Immature natural killer cell (primary cell): ENCODE data around the gene MFSD6L. TPM values are rescaled to one million over a fixed set of nuclear protein-coding genes. Genes with fewer than 3 reads are reported as not detected.
"Not testable (repeated sequence)": the region's sequence is repeated elsewhere in the genome, so short reads cannot be mapped to it uniquely, and the experiment has no call there.

Experiments
- DNase-seq, 3 donors: peaks; one replicate each; pipeline ENCODE4 v3.0.0; 2022; ENCODE audit warnings: mixed read lengths in 1 of 3
- H3K27ac Mint-ChIP-seq, 6 donors: one replicate each; pipeline ENCODE4 v1.8.0; 2020; ENCODE audit warnings: mixed read lengths in 6 of 6, mild to moderate bottlenecking in 5 of 6, inconsistent platforms in 4 of 6, moderate library complexity in 3 of 6
- H3K27me3 Mint-ChIP-seq, 3 donors: one replicate each; pipeline ENCODE4 v1.8.0; 2020 to 2021; ENCODE audit warnings: low read depth in 3 of 3, mild to moderate bottlenecking in 3 of 3, mixed read lengths in 3 of 3, moderate library complexity in 3 of 3, inconsistent platforms in 1 of 3
- H3K36me3 Mint-ChIP-seq, 3 donors: one replicate each; pipeline ENCODE4 v1.8.0; 2020; ENCODE audit warnings: mixed read lengths in 3 of 3, inconsistent platforms in 2 of 3, mild to moderate bottlenecking in 2 of 3
- H3K4me1 Mint-ChIP-seq, 2 donors: one replicate each; pipeline ENCODE4 v1.8.0; 2020; ENCODE audit warnings: inconsistent platforms in 2 of 2, mild to moderate bottlenecking in 2 of 2, mixed read lengths in 2 of 2, moderate library complexity in 1 of 2
- H3K4me3 Mint-ChIP-seq, 5 donors: one replicate each; pipeline ENCODE4 v1.8.0; 2020; ENCODE audit warnings: mild to moderate bottlenecking in 5 of 5, mixed read lengths in 5 of 5, inconsistent platforms in 3 of 5, moderate library complexity in 3 of 5
- H3K9me3 Mint-ChIP-seq, 6 donors: one replicate each; pipeline ENCODE4 v1.8.0; 2020; ENCODE audit warnings: mild to moderate bottlenecking in 6 of 6, mixed read lengths in 6 of 6, inconsistent platforms in 4 of 6, moderate library complexity in 3 of 6
- polyA plus RNA-seq, 3 donors: library from polyadenylated mRNA; unstranded; fragments of 300-500 nt; fragmentation: Illumina TruSeq; gene quantifications; one replicate each; pipeline ENCODE4 v1.2.3, GENCODE V29; 2021

Gene MFSD6L
- polyA plus RNA-seq, 3 donors from 2014 or later: not detected

DNA sequence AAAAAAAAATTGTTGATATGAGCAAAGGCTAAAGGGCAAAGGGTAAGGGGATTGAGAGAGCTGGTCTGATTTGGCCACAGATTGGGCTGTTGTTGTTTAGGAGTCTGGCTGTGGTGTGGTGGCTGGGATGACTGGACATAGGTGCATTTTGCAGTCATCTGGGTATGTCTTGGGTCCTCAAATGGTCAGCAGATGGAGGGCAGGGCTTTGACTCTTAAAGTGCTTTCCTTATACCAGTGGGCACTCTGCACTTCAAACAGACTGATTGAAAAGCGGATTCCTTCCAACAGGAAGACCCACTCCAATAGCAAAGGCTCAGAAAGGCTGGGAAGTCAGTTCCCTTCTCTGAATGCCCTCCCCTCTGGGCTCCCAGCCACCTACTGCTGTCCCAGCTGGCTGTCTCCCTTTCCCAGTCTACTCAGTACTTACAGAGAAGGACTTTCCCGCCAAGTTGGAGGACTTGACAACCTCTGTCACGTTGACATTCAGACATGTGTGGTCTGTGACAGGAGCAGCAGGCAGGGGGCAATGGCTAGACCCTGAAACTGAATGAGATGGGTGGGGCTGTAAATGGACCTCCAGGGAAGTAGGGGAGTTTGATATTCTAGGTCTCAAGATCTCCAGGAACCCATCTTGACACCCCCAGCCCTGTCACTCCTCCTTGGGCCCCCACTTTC is 19.6 kb upstream of the MFSD6L start:
- H3K4me1 Mint-ChIP-seq: no peaks in the 10 kb centered on the region

DNA sequence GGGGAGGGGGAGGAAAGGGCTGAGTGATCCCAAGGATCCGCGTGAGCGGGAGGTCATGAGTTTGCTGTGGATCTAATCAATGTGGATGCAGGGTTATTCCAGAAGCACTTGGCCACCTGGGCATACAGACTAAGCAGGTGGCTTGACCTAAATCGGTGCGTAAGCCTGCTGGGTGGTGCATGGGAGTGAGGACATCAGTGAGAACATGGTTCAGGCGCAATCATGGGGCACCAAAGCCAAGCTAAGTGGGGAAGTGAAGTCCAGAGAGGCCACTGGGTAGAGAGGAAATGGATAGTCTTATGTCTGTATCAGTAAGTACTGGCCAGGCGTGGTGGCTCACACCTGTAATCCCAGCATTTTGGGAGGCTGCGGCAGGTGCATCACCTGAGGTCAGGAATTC is 18.9 kb upstream of the MFSD6L start:
- peaks cover 0 to 13% (median 8%) of the 10 kb centered on the region in 3 donors for H3K36me3 Mint-ChIP-seq
- H3K4me1 Mint-ChIP-seq: no peaks in the 10 kb centered on the region
- no peaks in the 10 kb centered on the region for H3K9me3 Mint-ChIP-seq
- peaks cover 2 to 3% (median 2%) of the 10 kb centered on the region in 3 donors for H3K27me3 Mint-ChIP-seq
- no peak for DNase-seq
- H3K4me3 Mint-ChIP-seq: no peak overlapping the region
- H3K27ac Mint-ChIP-seq: no peak overlapping the region

More for the DNA sequence above, 19.6 kb upstream of the MFSD6L start:
- Mint-ChIP-seq H3K27me3 (peaks cover under 1 to 3% (median 2%) of the 10 kb centered on the region in 3 donors), H3K27ac (no peak overlapping the region), H3K4me3 (no peak overlapping the region), H3K9me3 (no peaks in the 10 kb centered on the region), H3K36me3 (peaks cover 0 to 15% (median 10%) of the 10 kb centered on the region in 3 donors)
- no peak for DNase-seq

- Mint-ChIP-seq H3K27me3 (peaks cover 0 to 5% (median 2%) of the 10 kb centered on the region in 3 donors), H3K9me3 (peaks cover 0 to 15% (median 4%) of the 10 kb centered on the region in 6 donors), H3K4me1 (no peaks in the 10 kb centered on the region), H3K27ac (peak overlapping the region in 2 of 6 donors; percentile 55 to 61), H3K36me3 (peaks cover 14 to 34% (median 22%) of the 10 kb centered on the region in 3 donors), H3K4me3 (no peak overlapping the region)
- peak in 1 of 3 donors; percentile 7 for DNase-seq
Measured at GRCh38 chr17:8806926-8807550, 7.9 kb upstream of the MFSD6L start.

GRCh38 chr17:8806253-8806925 is 7.2 kb upstream of the MFSD6L start:
- Mint-ChIP-seq H3K4me1 (no peaks in the 10 kb centered on the region), H3K27ac (peak overlapping the region in 2 of 6 donors; percentile 55 to 61), H3K36me3 (peaks cover 8 to 27% (median 17%) of the 10 kb centered on the region in 3 donors), H3K4me3 (no peak overlapping the region), H3K27me3 (peaks cover 0 to 4% (median 2%) of the 10 kb centered on the region in 3 donors), H3K9me3 (peaks cover 0 to 8% (median 2%) of the 10 kb centered on the region in 6 donors)
- DNase-seq: no peak

GRCh38 chr17:8805396-8805795 is 6.2 kb upstream of the MFSD6L start:
- H3K4me3 Mint-ChIP-seq, H3K9me3 Mint-ChIP-seq, H3K27ac Mint-ChIP-seq, H3K4me1 Mint-ChIP-seq, DNase-seq, H3K27me3 Mint-ChIP-seq: not testable (repeated sequence)
- peaks cover 6 to 25% (median 14%) of the 10 kb centered on the region in 3 donors for H3K36me3 Mint-ChIP-seq

GRCh38 chr17:8803531-8804420 is 4.6 kb upstream of the MFSD6L start:
- peaks cover 0 to 4% (median 0%) of the 10 kb centered on the region in 3 donors for H3K27me3 Mint-ChIP-seq
- no peaks in the 10 kb centered on the region for H3K4me1 Mint-ChIP-seq
- DNase-seq: no peak
- no peak overlapping the region for H3K27ac Mint-ChIP-seq
- H3K4me3 Mint-ChIP-seq: no peak overlapping the region
- peaks cover 0 to 2% (median 0%) of the 10 kb centered on the region in 6 donors for H3K9me3 Mint-ChIP-seq
- peaks cover 0 to 19% (median 4%) of the 10 kb centered on the region in 3 donors for H3K36me3 Mint-ChIP-seq

DNA sequence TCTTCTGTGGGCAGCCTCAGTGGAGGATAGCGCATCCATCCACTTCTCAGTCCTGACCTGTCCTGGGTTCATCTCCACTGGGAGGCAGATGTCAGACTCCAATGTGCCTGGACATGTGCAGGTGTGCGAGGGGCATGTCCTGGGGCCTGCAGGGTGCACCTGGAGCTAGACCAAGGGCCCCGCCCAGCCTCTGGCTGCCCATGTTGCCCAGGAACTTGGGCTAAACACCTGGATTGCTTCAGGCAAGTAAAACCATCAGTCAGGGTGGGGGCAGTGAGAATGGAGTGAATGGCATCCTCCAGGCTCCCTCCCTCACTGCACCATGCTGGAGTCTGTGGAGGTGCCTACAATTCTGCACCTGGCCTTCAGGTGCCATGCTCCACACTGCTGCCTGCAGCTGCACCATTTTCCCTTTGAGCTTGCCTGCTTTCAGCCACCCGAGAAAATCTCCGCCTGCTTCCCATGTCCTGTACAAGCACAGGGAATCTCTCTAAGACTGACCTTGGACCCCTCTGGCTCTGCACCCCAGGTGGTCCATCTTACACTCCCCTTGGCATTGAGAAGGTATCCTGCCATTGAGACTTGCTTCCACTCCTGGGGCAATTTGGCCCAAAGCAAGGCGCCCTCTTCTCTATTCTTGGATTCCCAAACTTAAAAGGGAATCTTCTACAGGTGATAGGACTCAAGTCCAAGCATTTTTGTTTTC is 2.1 kb upstream of the MFSD6L start:
- no peaks in the 10 kb centered on the region for H3K9me3 Mint-ChIP-seq
- no peak overlapping the region for H3K27ac Mint-ChIP-seq
- no peak for DNase-seq
- peaks cover 0 to 3% (median 0%) of the 10 kb centered on the region in 3 donors for H3K27me3 Mint-ChIP-seq
- no peak overlapping the region for H3K4me3 Mint-ChIP-seq
- H3K36me3 Mint-ChIP-seq: peaks cover 0 to 5% (median 0%) of the 10 kb centered on the region in 3 donors
- H3K4me1 Mint-ChIP-seq: no peaks in the 10 kb centered on the region

- peaks cover 0 to 3% (median 0%) of the 10 kb centered on the region in 3 donors for H3K27me3 Mint-ChIP-seq
- no peak overlapping the region for H3K4me3 Mint-ChIP-seq
Measured at GRCh38 chr17:8800656-8801055, 1.5 kb upstream of the MFSD6L start.

GRCh38 chr17:8799570-8800212 is 526 bp upstream of the MFSD6L start:
- H3K4me3 Mint-ChIP-seq: no peak overlapping the region
- no peak overlapping the region for H3K27ac Mint-ChIP-seq
- H3K36me3 Mint-ChIP-seq: peaks cover 0 to 5% (median 0%) of the 10 kb centered on the region in 3 donors
- H3K4me1 Mint-ChIP-seq: no peaks in the 10 kb centered on the region
- no peaks in the 10 kb centered on the region for H3K9me3 Mint-ChIP-seq
- H3K27me3 Mint-ChIP-seq: peaks cover 0 to 5% (median 0%) of the 10 kb centered on the region in 3 donors
- no peak for DNase-seq

More at GRCh38 chr17:8800656-8801055, 1.5 kb upstream of the MFSD6L start:
- H3K36me3 Mint-ChIP-seq: peaks cover 0 to 5% (median 0%) of the 10 kb centered on the region in 3 donors
- H3K9me3 Mint-ChIP-seq: no peaks in the 10 kb centered on the region
- no peak for DNase-seq
- no peak overlapping the region for H3K27ac Mint-ChIP-seq
- H3K4me1 Mint-ChIP-seq: no peaks in the 10 kb centered on the region

GRCh38 chr17:8798176-8798845 is 854 bp downstream of the MFSD6L start:
- H3K4me3 Mint-ChIP-seq: no peak overlapping the region
- H3K27ac Mint-ChIP-seq: no peak overlapping the region
- H3K27me3 Mint-ChIP-seq: peaks cover 0 to 5% (median 0%) of the 10 kb centered on the region in 3 donors
- no peaks in the 10 kb centered on the region for H3K4me1 Mint-ChIP-seq
- DNase-seq: no peak
- H3K9me3 Mint-ChIP-seq: peaks cover 0 to 5% (median 0%) of the 10 kb centered on the region in 6 donors
- no peaks in the 10 kb centered on the region for H3K36me3 Mint-ChIP-seq

- peaks cover 0 to 5% (median 0%) of the 10 kb centered on the region in 6 donors for H3K9me3 Mint-ChIP-seq
- H3K27me3 Mint-ChIP-seq: peaks cover 0 to 5% (median 0%) of the 10 kb centered on the region in 3 donors
- H3K4me3 Mint-ChIP-seq: no peak overlapping the region
- no peak for DNase-seq
- H3K27ac Mint-ChIP-seq: no peak overlapping the region
- no peaks in the 10 kb centered on the region for H3K4me1 Mint-ChIP-seq
- H3K36me3 Mint-ChIP-seq: no peaks in the 10 kb centered on the region
Measured at GRCh38 chr17:8797621-8798175, 1.5 kb downstream of the MFSD6L start.

DNA sequence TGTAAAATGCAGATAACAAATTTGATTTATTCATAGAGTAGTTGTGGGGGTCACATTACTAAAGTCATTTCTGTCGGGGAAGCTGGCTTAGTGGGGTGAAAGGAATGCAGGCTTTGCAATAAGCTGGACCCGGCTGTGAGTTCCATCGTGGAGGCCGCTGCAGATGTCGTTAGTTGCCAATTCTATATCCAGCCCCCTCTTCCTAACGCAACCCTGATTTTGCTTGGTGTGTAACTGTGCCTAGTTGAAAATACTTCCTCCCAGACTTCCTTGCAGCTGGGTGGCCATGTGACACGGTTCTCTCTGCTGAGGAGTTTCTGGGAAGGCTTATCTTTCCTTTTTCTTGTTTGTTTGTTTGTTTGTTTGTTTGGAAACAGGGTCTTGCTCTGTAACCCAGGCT is 4.5 kb downstream of the MFSD6L start:
- no peaks in the 10 kb centered on the region for H3K4me1 Mint-ChIP-seq
- H3K4me3 Mint-ChIP-seq: no peak overlapping the region
- DNase-seq: no peak
- H3K27me3 Mint-ChIP-seq: peaks cover 0 to 12% (median under 1%) of the 10 kb centered on the region in 3 donors
- H3K36me3 Mint-ChIP-seq: peaks cover 0 to 3% (median 0%) of the 10 kb centered on the region in 3 donors
- peaks cover 0 to 7% (median 5%) of the 10 kb centered on the region in 6 donors for H3K9me3 Mint-ChIP-seq
- H3K27ac Mint-ChIP-seq: no peak overlapping the region
